ENCODE measurements around the gene OR2T29.
"Not testable (repeated sequence)": the region's sequence is repeated elsewhere in the genome, so short reads cannot be mapped to it uniquely, and the experiment has no call there.

Gene OR2T29

GRCh38 chr1:248507773-248508172, 54.8 kb downstream of the OR2T29 start, which contains the start of gene OR2G6:
TSS of gene OR2G6 (plus strand) at chr1:248508073. CDS start at chr1:248521647, 13,574 bp downstream.
- DNase-seq, result not testable (repeated sequence)

Data from left hindlimb (tissue), 1 donor.